ENCODE data around the gene ARSG.

ARSG gene

DNA sequence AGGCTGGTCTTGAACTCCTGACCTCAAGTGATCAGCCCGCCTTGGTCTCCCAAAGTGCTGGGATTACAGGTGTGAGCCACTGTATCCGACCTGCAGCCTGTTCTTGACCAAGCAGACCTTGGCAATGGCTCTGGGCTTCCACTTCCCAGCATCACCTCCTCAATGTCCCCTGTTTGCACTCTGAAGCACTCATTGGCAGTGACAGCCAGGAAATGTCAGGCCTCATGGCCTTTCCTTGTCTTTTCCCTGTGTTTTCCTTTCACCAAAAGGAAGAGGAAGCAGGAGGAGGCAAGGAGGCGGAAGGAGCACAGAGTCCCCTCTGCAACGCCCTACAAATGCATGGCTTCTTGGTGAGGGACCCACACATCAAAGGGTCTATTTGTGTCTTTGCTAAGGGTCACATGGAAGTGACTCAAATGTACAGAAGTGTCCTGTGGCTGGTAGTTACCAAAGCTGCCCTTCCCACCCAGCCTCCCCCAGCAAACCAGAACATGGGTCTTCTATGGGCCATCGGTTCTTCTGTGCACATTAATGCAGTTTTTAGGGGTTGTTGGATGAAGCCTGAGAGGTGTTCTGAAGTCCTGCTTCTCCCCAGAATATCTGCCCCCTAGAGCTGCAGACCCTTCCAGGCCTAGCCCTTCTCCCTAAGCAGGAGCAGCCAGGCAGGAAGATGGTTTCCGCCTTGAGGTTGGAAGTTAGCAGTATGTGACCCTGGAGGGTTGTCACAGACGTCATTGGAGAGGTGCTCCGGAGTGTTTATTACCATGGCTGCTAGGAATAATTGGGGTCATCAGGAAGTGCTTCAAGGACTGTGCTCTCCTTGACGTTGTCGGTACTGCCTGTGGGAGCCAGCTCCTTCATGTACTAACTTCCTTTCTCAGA is 105.2 kb downstream of the ARSG start:
- no peak overlapping the region for H3K27ac ChIP-seq
- TF ChIP-seq, protein P1, sequence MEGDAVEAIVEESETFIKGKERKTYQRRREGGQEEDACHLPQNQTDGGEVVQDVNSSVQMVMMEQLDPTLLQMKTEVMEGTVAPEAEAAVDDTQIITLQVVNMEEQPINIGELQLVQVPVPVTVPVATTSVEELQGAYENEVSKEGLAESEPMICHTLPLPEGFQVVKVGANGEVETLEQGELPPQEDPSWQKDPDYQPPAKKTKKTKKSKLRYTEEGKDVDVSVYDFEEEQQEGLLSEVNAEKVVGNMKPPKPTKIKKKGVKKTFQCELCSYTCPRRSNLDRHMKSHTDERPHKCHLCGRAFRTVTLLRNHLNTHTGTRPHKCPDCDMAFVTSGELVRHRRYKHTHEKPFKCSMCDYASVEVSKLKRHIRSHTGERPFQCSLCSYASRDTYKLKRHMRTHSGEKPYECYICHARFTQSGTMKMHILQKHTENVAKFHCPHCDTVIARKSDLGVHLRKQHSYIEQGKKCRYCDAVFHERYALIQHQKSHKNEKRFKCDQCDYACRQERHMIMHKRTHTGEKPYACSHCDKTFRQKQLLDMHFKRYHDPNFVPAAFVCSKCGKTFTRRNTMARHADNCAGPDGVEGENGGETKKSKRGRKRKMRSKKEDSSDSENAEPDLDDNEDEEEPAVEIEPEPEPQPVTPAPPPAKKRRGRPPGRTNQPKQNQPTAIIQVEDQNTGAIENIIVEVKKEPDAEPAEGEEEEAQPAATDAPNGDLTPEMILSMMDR (IDR thresholded peaks at IDR 0.05), result no peak
- H3K4me3 ChIP-seq, result no peak overlapping the region
- no peak for DNase-seq (ENCODE audit: low spot score)

DNA sequence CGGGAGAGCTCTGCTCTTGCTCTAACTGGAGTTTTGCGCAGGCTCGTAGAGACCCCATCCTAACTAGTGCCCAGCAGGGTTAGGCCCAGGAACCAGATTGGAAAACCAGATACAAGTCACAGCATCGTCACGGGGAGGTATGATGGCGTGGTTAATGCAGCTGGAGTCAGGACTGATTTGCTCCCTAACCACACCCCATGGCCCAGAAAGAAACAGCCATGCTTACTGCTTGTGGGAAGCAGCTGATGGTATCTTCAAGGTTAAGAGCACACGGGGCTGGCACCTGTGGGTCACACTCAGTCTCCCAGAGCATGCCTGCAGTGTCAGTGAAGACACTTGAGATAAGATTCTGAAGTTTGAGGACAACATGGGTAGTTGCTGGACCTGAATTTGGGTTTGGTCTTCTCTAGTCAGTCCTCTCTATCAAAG is 105.8 kb downstream of the ARSG start:
- Histone ChIP-seq H3K27ac (no peak overlapping the region), H3K4me3 (no peak overlapping the region)
- TF ChIP-seq, protein P1 (IDR thresholded peaks at IDR 0.05), result no peak
- no peak for DNase-seq (ENCODE audit: low spot score)

DNA sequence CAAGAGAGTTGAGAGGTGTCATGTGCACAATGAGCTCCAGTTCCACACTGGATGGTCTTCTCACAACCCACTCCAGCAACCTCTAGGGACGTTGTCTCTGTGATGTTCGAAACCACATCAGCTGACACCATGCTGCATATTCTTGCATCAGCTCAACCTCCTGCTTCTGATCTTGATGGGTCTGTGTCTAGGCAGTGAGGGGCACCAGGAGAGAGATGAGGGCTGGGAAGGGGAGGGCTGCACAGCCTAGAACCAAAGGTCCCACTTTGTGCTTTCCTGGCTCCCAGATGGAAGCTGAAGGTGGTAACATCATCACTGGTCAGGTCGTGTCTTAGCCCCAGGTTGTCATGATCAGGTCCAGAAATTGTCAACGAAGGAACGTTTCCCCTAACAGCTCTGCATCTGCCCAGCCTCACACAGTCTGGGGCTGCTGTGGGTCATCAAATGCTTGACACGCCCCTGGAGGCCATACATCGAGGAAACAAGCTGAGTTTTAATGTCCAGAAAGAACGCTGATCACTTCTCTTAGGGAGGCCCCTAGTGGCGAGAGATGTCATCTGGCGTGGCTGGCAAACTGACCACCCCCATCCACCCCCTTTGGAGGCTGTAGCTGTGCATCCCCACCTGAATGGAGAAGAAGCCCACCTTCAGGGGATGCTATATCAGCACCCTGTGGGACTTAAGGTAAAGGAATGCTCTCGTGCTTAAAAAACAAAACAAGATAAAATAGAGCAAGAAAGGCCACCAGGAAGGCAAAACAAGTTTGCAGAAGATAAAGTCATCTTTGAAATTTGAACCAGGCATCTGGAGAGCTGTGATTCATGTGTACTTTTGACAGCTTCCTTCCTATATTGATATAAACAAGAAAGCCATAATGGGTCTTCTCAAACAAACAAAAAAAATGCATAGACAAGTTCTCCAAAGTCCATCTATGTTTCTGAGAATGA is 107.7 kb downstream of the ARSG start:
- no peak overlapping the region for H3K27ac ChIP-seq
- TF ChIP-seq, protein P1 (IDR thresholded peaks at IDR 0.05), result no peak
- H3K4me3 ChIP-seq, result no peak overlapping the region
- DNase-seq (ENCODE audit: low spot score), result no peak

DNA sequence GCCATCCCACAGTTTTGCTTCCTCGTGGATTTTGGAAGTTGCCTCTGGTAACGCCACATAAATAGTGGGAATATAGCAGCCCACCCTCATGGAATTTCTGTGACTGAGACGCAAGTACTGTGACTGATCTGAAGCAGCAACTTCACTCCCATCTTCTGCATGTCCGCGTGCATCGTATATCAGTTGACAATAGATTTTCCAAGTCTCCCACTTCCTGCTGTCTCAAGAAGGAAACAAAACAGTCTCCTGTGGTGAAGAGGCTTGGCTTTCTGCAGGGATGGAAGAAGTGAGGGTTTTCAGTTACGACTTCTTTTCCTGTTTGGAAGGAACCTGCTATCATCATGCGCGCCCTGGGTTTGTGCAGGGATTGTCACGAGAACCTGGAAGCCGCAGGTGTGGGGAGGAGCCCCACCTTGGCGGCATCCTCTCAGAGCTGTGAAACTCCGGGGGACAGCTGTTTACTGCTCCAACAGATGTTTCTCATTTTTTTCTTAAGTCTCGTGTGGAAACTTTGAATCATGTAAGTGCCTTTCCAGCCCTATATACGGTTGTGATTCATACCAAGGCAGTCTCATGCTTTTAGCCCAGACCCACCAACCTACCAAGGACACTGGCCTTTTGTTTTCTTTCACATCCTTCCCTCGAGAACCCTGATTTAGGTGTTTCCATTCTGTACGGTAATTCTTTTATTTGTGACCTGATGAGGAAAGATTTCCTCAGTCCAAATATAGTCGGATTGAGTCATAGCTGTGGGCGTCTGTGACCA is 108.5 kb downstream of the ARSG start:
- DNase-seq (ENCODE audit: low spot score), result no peak
- H3K4me3 ChIP-seq, result no peak overlapping the region
- TF ChIP-seq, protein P1 (IDR thresholded peaks at IDR 0.05), result no peak
- no peak overlapping the region for H3K27ac ChIP-seq

DNA sequence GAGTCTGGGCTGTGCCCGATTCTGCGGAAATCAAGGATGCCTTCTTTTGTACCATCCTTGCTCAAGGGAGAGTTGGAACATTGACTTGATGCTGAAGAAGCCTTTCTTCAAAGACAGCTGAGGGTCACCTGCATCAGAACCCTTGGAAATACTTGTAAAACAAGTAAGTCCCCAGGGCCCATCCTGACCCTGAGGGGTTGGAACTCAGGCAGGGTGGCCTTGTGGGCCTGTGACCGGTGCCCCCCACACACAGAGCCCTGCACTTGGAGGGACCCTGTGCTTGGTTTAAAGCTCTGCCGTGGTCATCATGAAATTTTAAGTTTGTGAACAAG is 109.1 kb downstream of the ARSG start:
- Histone ChIP-seq H3K4me3 (no peak overlapping the region), H3K27ac (no peak overlapping the region)
- DNase-seq (ENCODE audit: low spot score), result no peak
- TF ChIP-seq, protein P1 (IDR thresholded peaks at IDR 0.05), result no peak

DNA sequence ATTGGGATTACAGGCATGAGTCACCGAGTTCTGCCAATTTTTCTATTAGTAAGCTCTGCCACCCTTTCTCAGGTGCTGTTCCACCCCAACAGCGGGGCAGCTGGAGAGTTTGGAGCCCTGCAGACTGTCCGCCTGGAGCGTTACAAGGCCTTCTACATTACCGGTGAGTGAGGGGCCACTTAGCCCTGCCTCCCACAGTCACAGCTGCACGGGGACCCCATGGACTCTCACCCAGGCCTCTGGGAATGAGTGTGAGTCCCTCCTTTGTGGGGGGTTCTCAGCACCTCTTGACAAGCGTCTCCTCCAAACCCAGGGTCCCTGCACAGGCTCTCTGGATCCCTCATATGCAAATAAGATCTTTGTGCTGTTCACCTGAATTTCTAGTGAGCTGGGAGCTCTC is 110.0 kb downstream of the ARSG start:
- no peak for DNase-seq (ENCODE audit: low spot score)
- Histone ChIP-seq H3K27ac (no peak overlapping the region), H3K4me3 (no peak overlapping the region)
- TF ChIP-seq, protein P1 (IDR thresholded peaks at IDR 0.05), result no peak
